Activated T-helper 1 cell treated with anti-CD3 and anti-CD28 coated beads, Interleukin-12 subunit alpha, Interleukin-12 subunit beta, Interleukin-2, Interleukin-4 antibody, amounts not matched to agents 30 ng/mL and 10 ng/mL and 1 ng/mL, durations not matched to agents 14 hours and 24 hours and 36 hours (primary cell): ENCODE results near the gene ZNF160. TPM values are rescaled to one million over a fixed set of nuclear protein-coding genes. Genes with fewer than 3 reads are reported as not detected.
"Not testable (repeated sequence)": the region's sequence is repeated elsewhere in the genome, so short reads cannot be mapped to it uniquely, and the experiment has no call there.

Experiments used
- DNase-seq: peaks from one replicate; pipeline ENCODE4 v3.0.0; 2021; ENCODE audit warnings: low spot score
- H3K27ac Mint-ChIP-seq: one replicate; pipeline ENCODE4 v1.8.0; 2021; ENCODE audit warnings: mild to moderate bottlenecking, mixed read lengths
- H3K27me3 Mint-ChIP-seq: one replicate; pipeline ENCODE4 v1.8.0; 2022; ENCODE audit warnings: mild to moderate bottlenecking, moderate library complexity, mixed read lengths; ENCODE audit not compliant: insufficient read depth
- H3K36me3 Mint-ChIP-seq: one replicate; pipeline ENCODE4 v1.8.0; 2021; ENCODE audit warnings: low read depth, mixed read lengths
- H3K4me1 Mint-ChIP-seq: one replicate; pipeline ENCODE4 v1.8.0; 2021; ENCODE audit warnings: low read depth, mixed read lengths
- H3K4me3 Mint-ChIP-seq: one replicate; pipeline ENCODE4 v1.8.0; 2021; ENCODE audit warnings: mild to moderate bottlenecking, moderate library complexity, mixed read lengths
- H3K9me3 Mint-ChIP-seq: one replicate; pipeline ENCODE4 v1.8.0; 2021; ENCODE audit warnings: mixed read lengths
- intact Hi-C: fragments of 100-400 bp; cut with micrococcal nuclease; formaldehyde crosslinking; loops from one replicate; pipeline ENCODE4 v1.15.1; 2024
- total RNA-seq: library from RNA; stranded (reverse); gene quantifications from 2 replicates; pipeline ENCODE4 v1.2.3, GENCODE V29; 2022

ZNF160 gene
- total RNA-seq, 1 donor from 2014 or later: 26.0 TPM

- Mint-ChIP-seq H3K36me3 (no peaks in the 10 kb centered on the region), H3K4me1 (no peaks in the 10 kb centered on the region), H3K9me3 (peaks cover 54% of the 10 kb centered on the region), H3K27me3 (no peaks in the 10 kb centered on the region), H3K4me3 (no peak overlapping the region), H3K27ac (no peak overlapping the region)
- intact Hi-C loops: no loop called here
- no peak for DNase-seq
Measured at GRCh38 chr19:53034948-53035675, 68.1 kb downstream of the ZNF160 start.

GRCh38 chr19:53034054-53034453 lies 69.2 kb downstream of the ZNF160 start:
- H3K4me3 Mint-ChIP-seq: no peak overlapping the region
- no peaks in the 10 kb centered on the region for H3K27me3 Mint-ChIP-seq
- H3K4me1 Mint-ChIP-seq: no peaks in the 10 kb centered on the region
- no peak for DNase-seq
- H3K9me3 Mint-ChIP-seq: peaks cover 54% of the 10 kb centered on the region
- no peak overlapping the region for H3K27ac Mint-ChIP-seq
- no peaks in the 10 kb centered on the region for H3K36me3 Mint-ChIP-seq
- intact Hi-C loops: no loop called here

GRCh38 chr19:53028306-53028705 lies 74.9 kb downstream of the ZNF160 start:
- H3K9me3 Mint-ChIP-seq: peaks cover 55% of the 10 kb centered on the region
- DNase-seq, H3K4me1 Mint-ChIP-seq, H3K27ac Mint-ChIP-seq, H3K4me3 Mint-ChIP-seq, H3K27me3 Mint-ChIP-seq, intact Hi-C loops, H3K36me3 Mint-ChIP-seq: not testable (repeated sequence)

GRCh38 chr19:53019684-53020083 lies 83.5 kb downstream of the ZNF160 start:
- no peak overlapping the region for H3K27ac Mint-ChIP-seq
- no peaks in the 10 kb centered on the region for H3K4me1 Mint-ChIP-seq
- peaks cover 55% of the 10 kb centered on the region for H3K9me3 Mint-ChIP-seq
- no peaks in the 10 kb centered on the region for H3K36me3 Mint-ChIP-seq
- DNase-seq: peak; percentile 2
- H3K4me3 Mint-ChIP-seq: no peak overlapping the region
- H3K27me3 Mint-ChIP-seq: no peaks in the 10 kb centered on the region
- intact Hi-C loops: no loop called here

Other genes with a start within 250 kb of the ZNF160 start
- 16.9 and 18.6 TPM in 2 replicates for gene ZNF468, start 245.8 kb downstream of the ZNF160 start, total RNA-seq
- 10.5 and 11.0 TPM in 2 replicates for gene ZNF320, start 205.8 kb downstream of the ZNF160 start, total RNA-seq
- gene ZNF888, start 180.0 kb downstream of the ZNF160 start, total RNA-seq: 4.2 and 4.6 TPM in 2 replicates
- gene ZNF816, start 140.5 kb downstream of the ZNF160 start, total RNA-seq: 7.0 and 9.4 TPM in 2 replicates
- gene ERVV-1, start 89.5 kb downstream of the ZNF160 start, total RNA-seq: not detected in 2 replicates
- gene ERVV-2, start 58.7 kb downstream of the ZNF160 start, total RNA-seq: not detected in 2 replicates
- 0.20 and 0.21 TPM in 2 replicates for gene ZNF415, start 29.5 kb upstream of the ZNF160 start, total RNA-seq
- gene ZNF347, start 55.6 kb upstream of the ZNF160 start, total RNA-seq: 6.5 and 7.3 TPM in 2 replicates
- gene ZNF665, start 89.9 kb upstream of the ZNF160 start, total RNA-seq: 1.6 and 2.6 TPM in 2 replicates
- 1.7 and 2.3 TPM in 2 replicates for gene ZNF677, start 151.5 kb upstream of the ZNF160 start, total RNA-seq
- gene VN1R2, start 154.9 kb upstream of the ZNF160 start, total RNA-seq: not detected in 2 replicates
- not detected in 2 replicates for gene VN1R4, start 164.3 kb upstream of the ZNF160 start, total RNA-seq
- gene ZNF845, start 230.3 kb upstream of the ZNF160 start, total RNA-seq: 6.5 and 6.7 TPM in 2 replicates